Left colon (tissue), 2 donors: ENCODE results near the gene TYW5. TPM values are rescaled to one million over a fixed set of nuclear protein-coding genes. Genes with fewer than 3 reads are reported as not detected.

Source experiments
- ATAC-seq: fragments of 200-7000 bp; cut with Tn5 transposase; one replicate; pipeline ENCODE4 v1.9.1; 2020; ENCODE audit warnings: mild to moderate bottlenecking, moderate library complexity
- DNase-seq, 2 donors: peaks; one replicate each; pipeline ENCODE4 v3.0.0-alpha.2; 2020
- intact Hi-C, 2 donors: fragments of 100-400 bp; cut with DNase I in 1 of 2; cut with micrococcal nuclease in 1 of 2; formaldehyde crosslinking; loops; one replicate each; pipeline versions ENCODE4 v1.11.2 to v1.14.0; 2022; cut with DNase I, micrococcal nuclease
- total RNA-seq, 2 donors: library from RNA; stranded (reverse); fragmentation: NEBNext Ultra II Directional; extraction: Animal tissue kit (Norgen Biotek cat#: 25700); gene quantifications; one replicate each; pipeline ENCODE4 v1.2.1, GENCODE V29; 2021
- donor health status: DM: no; HTN: no; CAD: no.
- donor health status: DM: yes; HTN: yes; CAD: no.

TYW5 gene
- total RNA-seq, 2 donors from 2014 or later, result 6.0 to 7.5 TPM

DNA sequence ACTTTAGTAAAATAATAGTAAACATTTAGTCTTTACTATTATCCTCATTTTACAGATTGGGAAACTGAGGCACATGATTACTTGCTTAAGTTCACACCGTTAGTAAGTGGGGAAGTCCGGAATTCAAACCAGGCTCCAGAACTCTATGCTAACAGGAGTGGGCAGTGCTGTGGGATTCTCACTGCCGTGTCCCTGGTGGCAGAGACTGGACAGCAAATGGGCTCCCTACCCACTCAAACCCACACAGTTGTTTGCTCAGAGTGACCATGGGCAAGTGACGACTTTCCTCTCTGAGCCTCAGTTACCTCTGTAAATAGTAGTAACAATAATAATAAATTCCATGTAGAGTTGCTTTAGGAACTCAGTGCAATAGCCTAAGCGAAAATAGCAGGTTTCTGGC, 24.1 kb upstream of the TYW5 start:
- ATAC-seq (no peak), DNase-seq (no peak)
- intact Hi-C loops, result no loop called here

DNA sequence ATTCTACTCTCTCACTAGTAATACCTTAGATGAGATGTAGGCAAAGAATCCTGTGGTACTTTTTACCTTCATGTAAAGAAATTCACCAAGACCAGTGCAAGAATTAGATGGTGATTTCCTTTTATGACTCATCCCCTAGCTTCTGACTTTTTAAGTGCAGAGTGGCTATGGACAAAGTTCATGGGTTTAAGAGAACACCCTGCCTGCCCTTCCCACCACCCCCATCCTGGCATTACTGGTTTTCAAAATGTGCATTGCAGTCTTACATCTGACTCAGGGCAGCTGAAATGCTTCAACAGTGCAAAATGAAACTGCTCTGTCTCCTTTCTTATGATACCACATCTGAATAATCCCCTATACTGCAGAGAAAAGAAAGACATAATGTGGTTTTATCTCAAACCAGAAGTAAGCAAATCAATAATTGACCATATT, 22.7 kb upstream of the TYW5 start:
- intact Hi-C loops, result no loop called here
- DNase-seq (peak; percentile 27 to 57), ATAC-seq (peak; percentile 90)

DNA sequence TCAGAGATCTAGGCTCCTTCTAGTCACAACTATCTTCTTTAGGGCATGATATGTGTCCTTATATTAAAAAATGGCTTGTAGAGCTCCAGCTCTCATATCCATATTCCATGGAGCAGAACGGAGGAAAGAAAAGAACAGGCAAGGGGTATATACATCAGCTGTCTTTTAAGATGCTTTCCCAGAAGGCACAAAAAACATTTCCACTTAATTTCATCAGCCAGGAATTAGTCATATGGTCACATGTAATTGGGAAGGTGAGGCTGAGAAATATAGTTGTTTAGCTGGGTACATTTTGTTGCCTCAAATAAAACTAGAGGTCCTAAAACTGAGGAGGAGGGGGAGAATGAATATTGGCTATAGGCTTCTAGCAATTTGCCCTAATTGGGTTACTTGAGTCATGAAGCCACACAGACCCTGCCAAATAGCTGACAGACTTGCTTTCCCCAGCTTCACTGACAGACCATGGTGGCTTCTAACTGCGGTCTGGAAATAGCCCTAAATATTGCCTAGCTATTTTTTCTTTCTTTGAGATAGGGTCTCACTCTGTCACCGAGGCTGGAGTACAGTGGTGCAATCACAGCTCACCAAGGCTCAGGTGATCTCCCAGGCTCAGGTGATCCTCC, 20.1 kb upstream of the TYW5 start:
- DNase-seq, result no peak
- intact Hi-C loops, result no loop called here
- ATAC-seq, result no peak

DNA sequence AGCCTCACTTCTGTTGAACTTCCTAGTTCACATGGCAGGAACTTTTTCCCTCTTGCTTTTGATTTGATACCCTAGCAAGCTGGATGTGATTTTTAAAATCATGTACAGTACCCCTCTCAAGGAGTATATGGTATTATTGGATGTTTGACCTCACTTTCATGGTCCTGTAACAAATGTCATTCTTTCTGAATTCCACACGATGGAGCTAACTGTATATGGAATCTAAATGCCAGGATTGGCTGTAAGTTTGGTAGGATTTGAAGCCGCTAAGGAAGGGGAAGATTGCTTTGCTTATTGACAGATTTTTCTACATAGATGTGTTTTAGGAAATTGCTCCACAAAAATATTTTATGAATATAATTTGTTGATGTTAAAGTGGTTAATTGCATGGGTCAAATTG, 18.4 kb upstream of the TYW5 start:
- no peak for DNase-seq
- peak; percentile 53 for ATAC-seq
- intact Hi-C loops, result no loop called here

DNA sequence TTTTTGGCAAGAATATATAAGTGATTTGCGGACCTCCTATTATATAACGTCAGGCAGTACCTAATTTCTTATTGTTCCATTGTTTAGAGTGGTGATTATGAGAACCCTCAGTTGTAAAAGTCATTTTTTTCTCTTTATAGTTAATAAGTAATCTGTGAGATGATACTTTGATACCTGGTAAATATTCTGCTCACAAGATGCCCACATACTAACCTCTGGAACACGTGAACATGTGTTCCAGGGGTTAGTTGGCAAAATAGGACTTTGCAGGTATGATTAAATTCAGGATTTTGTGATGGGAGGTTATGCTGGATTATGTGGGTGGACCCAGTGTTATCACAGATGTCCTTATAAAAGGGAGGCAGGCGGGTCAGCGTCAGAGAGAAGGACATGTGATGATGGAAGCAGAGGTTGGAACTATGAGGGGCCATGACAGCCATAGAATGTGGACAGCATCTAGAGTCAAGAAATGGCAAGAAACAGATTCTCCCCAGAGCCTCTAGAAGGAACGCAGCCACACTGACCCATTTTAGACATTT, 16.9 kb upstream of the TYW5 start:
- intact Hi-C loops, result no loop called here
- peak; percentile 76 for ATAC-seq
- DNase-seq, result no peak

DNA sequence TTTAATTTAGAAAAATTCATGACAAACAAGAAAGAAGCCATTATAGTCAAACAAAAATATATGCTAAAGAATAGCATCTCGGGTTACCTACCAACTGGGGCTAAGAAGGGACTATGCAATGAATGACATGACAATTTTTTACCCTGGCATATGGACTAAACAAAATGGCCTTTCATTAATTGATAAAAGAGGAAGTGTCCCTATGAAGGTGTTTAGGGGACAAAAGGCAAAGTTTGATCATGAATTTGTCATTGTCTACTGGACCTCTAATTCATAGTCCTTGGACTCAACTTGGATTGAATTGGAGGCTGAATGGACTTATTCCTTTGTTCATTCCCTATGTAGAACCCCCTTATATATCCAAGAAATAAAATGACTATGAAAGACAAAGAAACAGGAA, 12.8 kb upstream of the TYW5 start:
- DNase-seq, result no peak
- ATAC-seq, result no peak
- intact Hi-C loops, result no loop called here

DNA sequence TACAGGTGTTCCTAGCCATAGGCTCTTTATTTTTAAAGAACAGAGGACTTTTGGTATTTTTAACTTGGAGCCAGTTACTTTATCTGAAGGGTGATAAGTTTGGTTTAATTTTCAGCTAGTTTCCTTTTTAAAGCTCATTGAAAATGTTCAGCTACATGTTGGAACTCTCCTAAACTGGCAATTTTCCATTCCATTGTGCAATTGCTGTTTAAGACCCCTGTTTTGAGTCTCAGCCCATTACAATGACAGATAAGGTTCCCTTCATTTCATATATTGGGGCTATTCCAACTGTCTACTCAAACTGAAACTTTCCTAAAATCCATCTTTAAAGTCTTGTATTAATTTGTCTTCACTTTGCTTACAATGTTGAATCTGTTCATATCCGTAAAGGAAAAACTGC, 11.7 kb upstream of the TYW5 start:
- DNase-seq, result no peak
- intact Hi-C loops, result no loop called here
- ATAC-seq, result no peak

DNA sequence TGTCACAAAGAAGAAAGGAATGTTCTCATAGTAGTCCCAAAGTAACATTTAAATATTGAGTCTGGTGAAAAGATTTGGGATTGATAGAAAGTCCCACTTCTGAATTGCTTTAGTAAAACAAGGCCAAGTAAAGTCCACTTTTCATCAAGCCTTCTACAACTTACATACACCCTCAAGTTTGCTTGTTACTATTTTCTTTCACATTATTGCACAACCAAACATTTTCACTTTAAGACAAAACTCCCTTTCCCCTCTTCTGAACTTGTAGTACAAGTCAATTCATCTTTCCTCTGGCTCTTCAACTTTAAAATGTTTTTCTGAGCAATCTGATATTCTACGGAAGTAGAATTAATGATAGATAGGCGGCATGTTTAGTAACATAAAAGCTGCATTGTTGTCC, 11.1 kb upstream of the TYW5 start:
- DNase-seq (no peak), ATAC-seq (no peak)
- intact Hi-C loops, result no loop called here

DNA sequence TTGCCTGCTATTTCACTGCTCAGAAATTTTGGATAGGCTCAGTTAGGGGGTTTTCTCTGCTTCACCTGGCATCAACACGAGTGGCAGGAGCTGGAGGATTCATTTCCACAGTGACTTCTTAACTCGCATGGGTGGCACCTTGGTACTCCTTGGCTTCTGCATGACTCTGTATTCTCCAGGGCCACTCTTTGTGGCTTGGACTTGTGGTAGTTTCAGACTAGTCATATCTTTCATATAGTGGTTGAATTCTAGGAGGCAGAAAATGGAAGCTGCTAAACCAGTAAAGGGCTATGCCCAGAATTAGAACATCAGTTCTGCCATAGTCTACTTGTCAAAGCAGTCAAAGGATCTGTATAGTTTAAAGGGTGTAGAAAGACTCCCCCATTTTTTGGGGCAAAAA, 6.9 kb upstream of the TYW5 start:
- DNase-seq (no peak), ATAC-seq (no peak)
- intact Hi-C loops, result no loop called here

DNA sequence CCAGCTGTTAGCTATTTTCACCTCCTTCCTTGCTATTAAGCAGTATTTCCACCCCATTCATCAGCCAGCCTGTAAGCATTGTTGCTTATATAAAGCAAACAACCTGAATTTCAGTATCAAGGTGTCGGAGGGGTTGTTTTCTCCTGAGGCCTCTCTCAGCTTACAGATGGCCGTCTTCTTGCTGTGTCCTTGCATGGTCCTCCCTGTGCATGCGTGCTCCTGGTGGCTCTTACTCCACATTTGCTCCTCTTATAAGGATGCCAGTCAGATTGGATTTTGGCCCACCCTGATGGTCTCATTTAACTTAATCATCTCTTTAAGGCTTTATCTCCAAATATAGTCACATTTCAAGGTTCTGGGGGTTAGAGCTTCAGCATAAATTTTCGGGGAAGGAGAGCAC, 2.7 kb upstream of the TYW5 start:
- ATAC-seq (no peak), DNase-seq (no peak)
- intact Hi-C loops, result no loop called here

DNA sequence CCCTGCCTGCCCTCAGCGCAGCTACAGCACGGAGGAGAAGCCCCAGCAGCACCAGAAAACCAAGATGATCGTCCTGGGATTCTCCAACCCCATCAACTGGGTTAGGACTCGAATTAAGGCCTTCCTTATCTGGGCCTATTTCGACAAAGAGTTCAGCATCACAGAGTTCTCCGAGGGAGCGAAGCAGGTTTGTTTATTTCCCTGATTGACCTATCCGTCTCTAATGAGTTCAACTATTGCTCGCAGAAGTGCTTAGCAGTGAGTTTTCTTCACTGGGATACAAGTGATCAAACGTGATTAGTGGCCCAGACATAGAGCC, 730 bp upstream of the TYW5 start:
- intact Hi-C loops, result no loop called here
- no peak for DNase-seq

DNA sequence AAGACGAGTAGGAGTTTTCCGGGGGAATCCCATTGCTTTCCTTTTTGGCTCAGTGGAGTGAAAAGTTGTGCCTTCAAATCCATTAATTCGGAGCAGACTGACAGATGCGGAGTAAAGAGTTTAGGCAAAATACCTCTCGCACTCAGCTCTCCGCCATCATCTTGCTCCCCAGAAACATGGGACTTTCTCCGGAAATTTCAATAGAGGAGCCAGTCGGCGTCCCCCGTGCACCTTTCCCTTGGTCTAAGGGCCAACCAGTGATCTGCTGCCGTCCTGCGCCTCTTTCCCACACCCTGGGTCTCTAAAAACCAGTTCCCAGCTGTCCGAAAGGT, 318 bp downstream of the TYW5 start:
- ATAC-seq, result peak; percentile 60
- intact Hi-C loops, result no loop called here
- DNase-seq, result no peak

More for the DNA sequence above, 730 bp upstream of the TYW5 start:
- ATAC-seq, result peak; percentile 0

DNA sequence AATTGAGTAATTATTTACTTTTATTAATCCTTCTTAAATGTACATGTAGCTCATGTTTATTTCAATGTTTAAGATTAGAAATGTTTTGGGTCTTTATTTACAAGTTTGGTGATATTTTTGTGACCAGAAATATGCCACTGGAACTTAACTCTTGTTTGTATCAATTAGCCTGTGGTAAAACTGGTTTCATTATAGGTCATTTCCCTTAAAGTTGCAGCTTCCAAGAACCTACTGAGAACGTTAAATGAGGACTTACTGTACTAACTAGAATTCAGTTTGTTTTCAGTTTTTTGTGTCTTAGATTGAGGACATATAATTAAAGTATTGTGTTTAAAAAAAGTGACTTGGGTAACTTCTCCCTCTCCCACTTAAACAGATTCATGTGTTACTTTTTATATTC, 4.3 kb downstream of the TYW5 start:
- ATAC-seq, result no peak
- DNase-seq, result no peak
- intact Hi-C loops, result no loop called here

DNA sequence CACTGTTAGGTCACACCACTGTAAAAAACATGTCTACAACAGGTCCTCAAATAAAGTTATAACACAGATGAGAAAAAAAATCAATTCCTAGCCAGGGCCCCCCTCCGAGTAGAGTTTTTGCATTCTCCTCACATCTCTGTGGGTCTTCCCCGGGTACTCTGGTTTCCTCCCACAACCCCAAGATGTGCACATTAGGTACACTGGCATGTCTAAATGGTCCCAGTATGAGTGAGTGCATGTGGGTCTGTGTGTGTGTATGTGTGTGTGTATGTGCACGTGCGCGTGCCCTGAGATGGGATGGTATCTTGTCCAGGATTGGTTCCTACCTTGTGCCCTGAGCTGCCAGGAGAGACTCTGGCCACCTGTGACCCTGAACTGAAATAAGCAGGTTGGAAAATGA, 4.9 kb downstream of the TYW5 start:
- DNase-seq, result no peak
- intact Hi-C loops, result no loop called here
- ATAC-seq, result no peak

DNA sequence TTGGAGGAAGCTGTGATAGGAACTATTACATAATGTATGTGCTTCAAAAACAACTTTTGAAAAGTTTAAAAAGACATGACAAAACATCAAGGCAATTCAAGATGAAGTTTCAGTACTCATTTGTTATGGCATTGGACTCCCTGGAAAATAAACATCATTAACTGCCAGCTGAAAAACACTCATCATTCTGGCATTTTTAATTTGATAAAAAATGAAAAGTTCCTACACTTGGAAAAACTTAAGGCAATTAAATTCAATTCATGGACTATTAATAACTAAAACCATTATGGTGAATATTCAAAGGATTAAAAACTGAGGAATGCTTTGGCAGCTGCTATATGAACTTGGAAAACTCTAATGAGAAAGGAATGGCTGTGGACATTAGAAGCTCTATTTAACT, 8.5 kb downstream of the TYW5 start:
- DNase-seq (no peak), ATAC-seq (no peak)
- intact Hi-C loops, result no loop called here

DNA sequence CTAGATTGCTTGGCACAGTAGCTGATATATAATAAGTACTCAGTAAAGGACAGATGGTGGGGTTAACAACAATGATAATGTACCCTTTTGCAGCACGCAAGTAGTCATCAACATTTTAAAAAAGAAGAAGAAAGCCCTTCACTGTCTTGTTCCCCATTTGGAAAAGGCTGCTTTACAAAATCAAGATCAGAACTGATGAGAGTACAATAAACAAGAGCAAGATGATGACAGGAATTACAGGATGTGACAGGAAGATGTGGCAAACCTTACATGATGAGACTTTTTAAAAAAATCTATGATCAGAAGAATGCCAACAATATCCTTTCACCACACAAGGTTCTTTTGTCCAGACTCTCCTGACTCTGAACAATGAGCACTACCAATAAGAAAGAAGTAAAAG, 9.1 kb downstream of the TYW5 start:
- intact Hi-C loops, result no loop called here
- no peak for ATAC-seq
- no peak for DNase-seq

DNA sequence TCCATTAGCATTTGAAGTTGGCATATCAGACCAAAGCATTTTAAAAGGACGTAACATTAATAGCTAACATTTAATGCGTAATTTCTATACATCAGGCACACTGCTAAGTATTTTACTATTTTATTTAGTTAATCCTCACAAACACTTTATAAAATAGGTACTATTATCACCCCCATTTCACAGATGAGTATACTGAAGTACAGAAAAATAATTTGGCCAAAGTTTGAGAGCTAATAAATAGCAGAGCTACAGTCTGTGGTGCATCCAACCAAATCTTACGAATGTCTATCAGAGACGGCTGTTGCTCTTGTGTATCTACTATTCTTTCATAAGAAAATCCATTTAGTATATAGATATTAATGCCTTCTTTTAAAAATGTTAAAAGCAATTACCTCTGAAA, 11.9 kb downstream of the TYW5 start:
- no peak for DNase-seq
- no peak for ATAC-seq
- intact Hi-C loops, result no loop called here

DNA sequence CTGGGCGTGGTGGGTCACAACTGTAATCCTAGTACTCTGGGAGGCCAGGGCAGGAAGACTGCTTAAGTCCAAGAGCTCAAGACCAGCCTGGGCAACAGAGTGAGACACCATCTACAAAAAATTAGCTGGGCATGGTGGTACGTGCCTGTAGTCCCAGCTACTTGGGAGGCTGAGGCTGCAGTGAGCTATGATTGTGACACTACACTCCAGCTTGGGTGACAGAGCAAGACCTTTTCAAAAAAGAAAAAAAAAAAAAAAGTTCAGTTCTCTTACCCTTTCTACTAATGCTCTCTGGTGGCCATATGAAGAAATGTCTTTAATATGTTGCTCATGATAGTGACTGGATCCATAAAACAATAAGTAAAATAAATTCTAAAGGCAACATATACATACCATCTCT, 14.9 kb downstream of the TYW5 start:
- DNase-seq (no peak), ATAC-seq (peak; percentile 24)
- intact Hi-C loops, result no loop called here

DNA sequence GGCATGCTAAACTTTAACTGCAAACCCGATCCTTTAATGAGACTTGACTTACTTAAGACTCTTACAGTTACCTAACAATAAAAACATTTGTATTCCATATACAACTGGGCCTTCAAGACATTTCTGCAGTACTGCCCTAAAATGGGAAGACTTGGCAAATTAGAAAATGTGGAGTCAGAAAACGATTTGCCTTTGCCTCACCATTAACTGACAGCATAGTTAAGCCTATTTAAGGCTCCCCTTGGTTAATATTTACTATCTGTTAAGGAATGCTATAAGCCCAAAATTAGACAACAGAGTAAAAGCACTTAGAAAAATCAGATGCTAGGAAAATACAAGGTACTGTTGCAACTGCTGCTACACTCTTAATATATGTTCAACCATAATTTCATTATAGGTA, 18.7 kb downstream of the TYW5 start:
- no peak for ATAC-seq
- intact Hi-C loops, result no loop called here

DNA sequence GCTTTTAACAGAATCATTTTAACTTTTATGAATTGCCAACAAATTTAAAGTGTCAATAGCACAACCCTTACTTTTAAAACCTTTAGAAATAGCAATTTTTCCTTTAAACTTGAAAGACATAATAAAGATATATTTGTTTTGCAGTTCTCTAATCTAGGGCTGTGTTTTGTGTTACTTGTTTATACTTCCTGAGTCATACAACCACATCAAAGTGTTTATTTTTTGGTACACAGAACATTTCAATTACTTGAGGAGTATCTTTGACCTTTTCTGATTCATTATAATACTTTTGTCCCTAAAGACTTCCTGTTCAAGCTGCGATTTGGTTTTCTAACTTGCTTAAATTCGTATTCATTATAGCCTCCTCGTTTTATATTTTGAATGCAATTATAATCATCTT, 21.8 kb downstream of the TYW5 start:
- intact Hi-C loops, result no loop called here
- ATAC-seq (no peak), DNase-seq (no peak)

More for the DNA sequence above, 18.7 kb downstream of the TYW5 start:
- no peak for DNase-seq

DNA sequence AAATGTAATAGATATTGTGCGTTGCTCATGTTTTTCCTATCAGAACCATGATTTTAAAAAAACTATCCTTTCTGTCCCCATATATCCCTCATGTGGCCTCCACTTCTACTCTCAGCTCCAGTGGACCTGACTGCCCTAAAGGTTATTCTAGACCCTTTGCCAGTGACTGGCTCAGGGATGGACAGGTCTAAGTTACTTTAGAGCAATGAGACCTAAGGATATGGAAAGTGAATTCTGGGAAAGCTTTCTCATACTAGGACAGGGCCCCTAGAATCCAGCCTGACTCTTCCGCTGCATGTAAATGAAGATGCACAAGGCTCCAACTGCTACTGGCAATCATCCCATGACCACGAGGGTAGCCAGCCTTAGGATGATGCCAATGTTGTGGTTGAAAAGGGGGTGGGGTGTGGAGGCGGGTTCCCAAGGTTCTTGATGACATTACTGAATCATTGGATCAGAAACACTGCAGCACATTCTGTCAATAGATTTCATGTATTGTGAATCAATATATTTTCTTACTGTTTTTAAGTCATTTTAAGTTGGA, 22.9 kb downstream of the TYW5 start:
- DNase-seq, result no peak
- intact Hi-C loops, result no loop called here
- ATAC-seq, result no peak
